Osteocyte (in vitro differentiated cells): Measurements from ENCODE around the gene NEDD1. TPM values are rescaled to one million over a fixed set of nuclear protein-coding genes. Genes with fewer than 3 reads are reported as not detected.

Experiments used
- DNase-seq: peaks from one replicate; pipeline ENCODE4 v3.0.0; 2021; ENCODE audit warnings: mixed read lengths; ENCODE audit not compliant: unreplicated experiment; ENCODE audit errors: extremely low spot score
- H3K27ac Mint-ChIP-seq: one replicate; pipeline ENCODE4 v1.8.0; 2021; ENCODE audit warnings: mild to moderate bottlenecking, mixed read lengths; ENCODE audit not compliant: unreplicated experiment
- H3K27me3 Mint-ChIP-seq: one replicate; pipeline ENCODE4 v1.8.0; 2021; ENCODE audit warnings: mixed read lengths; ENCODE audit not compliant: unreplicated experiment
- H3K36me3 Mint-ChIP-seq: one replicate; pipeline ENCODE4 v1.8.0; 2021; ENCODE audit warnings: mixed read lengths; ENCODE audit not compliant: unreplicated experiment
- H3K4me1 Mint-ChIP-seq: one replicate; pipeline ENCODE4 v1.8.0; 2021; ENCODE audit warnings: mixed read lengths; ENCODE audit not compliant: unreplicated experiment
- H3K4me3 Mint-ChIP-seq: one replicate; pipeline ENCODE4 v1.8.0; 2021; ENCODE audit warnings: mild to moderate bottlenecking, moderate library complexity, mixed read lengths; ENCODE audit not compliant: unreplicated experiment
- H3K9me3 Mint-ChIP-seq: one replicate; pipeline ENCODE4 v1.8.0; 2021; ENCODE audit warnings: mixed read lengths; ENCODE audit not compliant: unreplicated experiment
- total RNA-seq: library from RNA; stranded (reverse); gene quantifications from 2 replicates; pipeline ENCODE4 v1.2.1, GENCODE V29; 2021
- TF ChIP-seq, protein P1 (sequence below): fragments of 200-600 bp; sonication (generic); IDR thresholded peaks from 2 replicates; pipeline ENCODE4 v1.5.0; 2021; ENCODE audit warnings: antibody characterized with exemption, mild to moderate bottlenecking, moderate library complexity

NEDD1 gene
- total RNA-seq, 1 donor from 2014 or later: 18.7 TPM

DNA sequence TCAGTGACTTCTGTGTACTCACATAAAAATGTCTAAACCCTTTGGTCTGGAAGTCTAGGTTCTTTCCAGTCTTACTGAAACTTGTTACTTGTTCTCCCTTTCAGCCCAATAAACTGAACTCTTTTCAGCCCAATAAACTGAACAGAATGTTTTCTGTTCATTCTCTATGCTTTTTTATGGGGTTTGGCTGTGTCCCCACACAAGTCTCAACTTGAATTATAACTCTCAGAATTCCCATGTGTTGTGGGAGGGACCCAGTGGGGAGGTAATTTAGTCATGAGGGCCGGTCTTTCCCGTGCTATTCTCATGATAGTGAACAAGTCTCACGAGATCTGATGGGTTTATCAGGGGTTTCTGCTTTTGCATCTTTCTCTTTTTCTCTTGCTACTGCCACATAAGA, 15.0 kb upstream of the NEDD1 start:
- Mint-ChIP-seq H3K4me3 (no peak overlapping the region), H3K9me3 (no peaks in the 10 kb centered on the region), H3K27ac (no peak overlapping the region), H3K4me1 (no peaks in the 10 kb centered on the region), H3K36me3 (no peaks in the 10 kb centered on the region), H3K27me3 (peaks cover 26% of the 10 kb centered on the region)
- DNase-seq: no peak
- TF ChIP-seq, protein P1, sequence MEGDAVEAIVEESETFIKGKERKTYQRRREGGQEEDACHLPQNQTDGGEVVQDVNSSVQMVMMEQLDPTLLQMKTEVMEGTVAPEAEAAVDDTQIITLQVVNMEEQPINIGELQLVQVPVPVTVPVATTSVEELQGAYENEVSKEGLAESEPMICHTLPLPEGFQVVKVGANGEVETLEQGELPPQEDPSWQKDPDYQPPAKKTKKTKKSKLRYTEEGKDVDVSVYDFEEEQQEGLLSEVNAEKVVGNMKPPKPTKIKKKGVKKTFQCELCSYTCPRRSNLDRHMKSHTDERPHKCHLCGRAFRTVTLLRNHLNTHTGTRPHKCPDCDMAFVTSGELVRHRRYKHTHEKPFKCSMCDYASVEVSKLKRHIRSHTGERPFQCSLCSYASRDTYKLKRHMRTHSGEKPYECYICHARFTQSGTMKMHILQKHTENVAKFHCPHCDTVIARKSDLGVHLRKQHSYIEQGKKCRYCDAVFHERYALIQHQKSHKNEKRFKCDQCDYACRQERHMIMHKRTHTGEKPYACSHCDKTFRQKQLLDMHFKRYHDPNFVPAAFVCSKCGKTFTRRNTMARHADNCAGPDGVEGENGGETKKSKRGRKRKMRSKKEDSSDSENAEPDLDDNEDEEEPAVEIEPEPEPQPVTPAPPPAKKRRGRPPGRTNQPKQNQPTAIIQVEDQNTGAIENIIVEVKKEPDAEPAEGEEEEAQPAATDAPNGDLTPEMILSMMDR: no peak

DNA sequence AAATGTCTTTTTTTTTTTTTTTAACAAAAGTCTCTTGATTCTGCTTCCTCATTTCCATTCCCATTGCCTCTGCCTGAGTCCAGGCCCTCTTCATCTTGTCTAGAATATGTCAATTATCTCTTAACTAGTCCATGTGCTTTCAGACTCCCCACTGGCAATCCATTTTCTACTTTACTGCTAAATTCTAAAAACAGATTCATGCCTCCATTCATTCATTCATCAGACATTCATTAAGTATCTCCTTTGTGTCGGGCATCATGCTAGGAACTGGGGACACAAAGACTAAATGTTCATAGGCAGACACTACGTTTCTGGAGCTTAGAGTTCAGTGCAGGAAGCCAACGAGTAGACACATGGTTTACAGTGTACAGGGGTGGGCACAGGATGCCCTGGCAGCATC, 9.6 kb upstream of the NEDD1 start:
- DNase-seq: no peak
- H3K36me3 Mint-ChIP-seq: no peaks in the 10 kb centered on the region
- H3K4me3 Mint-ChIP-seq: no peak overlapping the region
- no peaks in the 10 kb centered on the region for H3K4me1 Mint-ChIP-seq
- H3K27me3 Mint-ChIP-seq: peaks cover 12% of the 10 kb centered on the region
- H3K27ac Mint-ChIP-seq: no peak overlapping the region
- TF ChIP-seq, protein P1: no peak
- no peaks in the 10 kb centered on the region for H3K9me3 Mint-ChIP-seq

DNA sequence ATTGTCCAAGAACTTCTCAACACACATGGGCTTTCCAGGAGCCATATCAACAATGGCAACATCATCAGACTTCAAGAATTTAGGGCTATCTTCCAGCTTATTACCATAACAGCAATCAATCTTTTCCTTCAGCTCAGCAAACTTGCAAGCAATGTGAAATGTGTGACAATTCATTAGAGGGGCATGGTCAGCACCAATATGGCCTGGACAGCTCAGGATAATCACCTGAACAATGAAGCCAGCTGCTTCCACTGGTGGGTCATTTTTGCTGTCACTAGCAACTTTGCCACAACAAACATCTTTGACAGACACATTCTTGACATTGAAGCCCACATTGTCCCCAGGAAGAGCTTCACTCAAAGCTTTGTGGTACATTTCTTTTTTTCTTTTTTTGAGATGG, 5.9 kb upstream of the NEDD1 start:
- H3K4me1 Mint-ChIP-seq: no peaks in the 10 kb centered on the region
- TF ChIP-seq, protein P1: no peak
- peaks cover 22% of the 10 kb centered on the region for H3K27me3 Mint-ChIP-seq
- no peaks in the 10 kb centered on the region for H3K9me3 Mint-ChIP-seq
- H3K4me3 Mint-ChIP-seq: no peak overlapping the region
- no peak for DNase-seq
- no peak overlapping the region for H3K27ac Mint-ChIP-seq
- no peaks in the 10 kb centered on the region for H3K36me3 Mint-ChIP-seq

DNA sequence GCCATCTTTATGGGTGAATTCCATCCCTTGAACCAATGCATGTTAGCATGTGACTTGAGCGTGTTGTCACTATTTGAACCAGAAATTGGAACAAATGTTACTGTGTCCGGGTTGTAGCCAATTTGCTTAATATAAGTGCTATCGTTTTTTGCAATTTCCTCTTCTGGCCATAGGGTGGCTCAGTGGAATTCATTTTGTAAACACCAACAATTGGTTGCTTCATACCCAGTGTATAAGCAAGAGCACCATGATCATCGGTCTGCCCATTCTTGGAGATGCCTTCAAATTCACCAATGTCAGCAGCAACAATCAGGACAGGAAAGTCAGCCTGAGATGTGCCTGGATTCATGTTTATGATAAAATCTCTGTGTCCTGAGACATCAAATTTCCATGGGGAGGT, 5.0 kb upstream of the NEDD1 start:
- Mint-ChIP-seq H3K36me3 (no peaks in the 10 kb centered on the region), H3K27ac (no peak overlapping the region), H3K9me3 (no peaks in the 10 kb centered on the region), H3K4me1 (peaks cover 4% of the 10 kb centered on the region), H3K27me3 (peaks cover 20% of the 10 kb centered on the region), H3K4me3 (no peak overlapping the region)
- no peak for DNase-seq
- TF ChIP-seq, protein P1: no peak

DNA sequence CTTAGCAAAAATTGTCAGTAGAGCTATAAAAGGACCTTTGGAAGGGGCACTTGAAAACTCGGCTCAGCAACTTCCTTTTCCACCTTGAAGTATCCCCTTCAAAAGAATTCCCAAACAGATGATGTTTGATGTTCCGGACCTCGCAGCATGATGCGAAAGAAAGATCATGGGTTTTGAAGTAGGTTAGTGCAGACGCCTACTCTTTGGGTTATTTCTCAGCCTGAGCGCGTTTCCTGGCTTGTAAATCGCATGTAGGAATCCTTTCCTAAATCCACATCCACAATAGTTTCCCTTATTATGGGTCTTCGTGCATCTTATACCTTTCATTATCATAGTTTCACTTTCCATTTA, 584 bp upstream of the NEDD1 start:
- Mint-ChIP-seq H3K27me3 (peaks cover 20% of the 10 kb centered on the region), H3K27ac (peak overlapping the region; percentile 94), H3K36me3 (peaks cover 3% of the 10 kb centered on the region), H3K4me3 (peak overlapping the region; percentile 91), H3K9me3 (no peaks in the 10 kb centered on the region), H3K4me1 (peaks cover 24% of the 10 kb centered on the region)
- TF ChIP-seq, protein P1: no peak
- DNase-seq: no peak
